DMS79 treated with DMSO at 0.1 percent for 48 hours (cell line): ENCODE results near the gene CNTNAP5.
"Not testable (repeated sequence)": the region's sequence is repeated elsewhere in the genome, so short reads cannot be mapped to it uniquely, and the experiment has no call there.

Experiments
- DNase-seq: peaks from one replicate; lab custom pipeline; 2025; lab: John Stamatoyannopoulos, UW

Gene CNTNAP5

GRCh38 chr2:124323321-124323720 is 298.2 kb downstream of the CNTNAP5 start:
- no peak for DNase-seq

- no peak for DNase-seq
Measured at GRCh38 chr2:124325667-124326440, 300.8 kb downstream of the CNTNAP5 start.

- DNase-seq = no peak
Measured at GRCh38 chr2:124327303-124327702, 302.2 kb downstream of the CNTNAP5 start.

GRCh38 chr2:124328397-124328796 is 303.3 kb downstream of the CNTNAP5 start:
- no peak for DNase-seq

GRCh38 chr2:124333784-124334183 is 308.7 kb downstream of the CNTNAP5 start:
- no peak for DNase-seq

GRCh38 chr2:124335058-124335457 is 310.0 kb downstream of the CNTNAP5 start:
- no peak for DNase-seq

GRCh38 chr2:124339709-124340108 is 314.6 kb downstream of the CNTNAP5 start:
- no peak for DNase-seq

GRCh38 chr2:124343827-124344498 is 318.9 kb downstream of the CNTNAP5 start:
- no peak for DNase-seq

GRCh38 chr2:124347209-124347608 is 322.1 kb downstream of the CNTNAP5 start:
- DNase-seq = no peak

- DNase-seq = no peak
Measured at GRCh38 chr2:124353656-124354055, 328.6 kb downstream of the CNTNAP5 start.

GRCh38 chr2:124354466-124354865 is 329.4 kb downstream of the CNTNAP5 start:
- DNase-seq = no peak

GRCh38 chr2:124361966-124362365 is 336.9 kb downstream of the CNTNAP5 start:
- not testable (repeated sequence) for DNase-seq

GRCh38 chr2:124369181-124369580 is 344.1 kb downstream of the CNTNAP5 start:
- DNase-seq = no peak

- DNase-seq = no peak
Measured at GRCh38 chr2:124380221-124380749, 355.2 kb downstream of the CNTNAP5 start.

GRCh38 chr2:124382067-124382618 is 357.1 kb downstream of the CNTNAP5 start:
- DNase-seq = no peak

- DNase-seq = no peak
Measured at GRCh38 chr2:124395961-124396360, 370.9 kb downstream of the CNTNAP5 start.

GRCh38 chr2:124402274-124402673 is 377.2 kb downstream of the CNTNAP5 start:
- no peak for DNase-seq

GRCh38 chr2:124407836-124408534 is 382.9 kb downstream of the CNTNAP5 start:
- DNase-seq = not testable (repeated sequence)

- DNase-seq = no peak
Measured at GRCh38 chr2:124424074-124424473, 399.0 kb downstream of the CNTNAP5 start.

GRCh38 chr2:124426122-124426521 is 401.0 kb downstream of the CNTNAP5 start:
- no peak for DNase-seq

GRCh38 chr2:124426625-124427024 is 401.5 kb downstream of the CNTNAP5 start:
- DNase-seq = no peak

GRCh38 chr2:124437811-124438210 is 412.7 kb downstream of the CNTNAP5 start:
- no peak for DNase-seq
